Progenitor cell of endocrine pancreas (in vitro differentiated cells): ENCODE data around the gene CPNE6. TPM values are rescaled to one million over a fixed set of nuclear protein-coding genes. Genes with fewer than 3 reads are reported as not detected.

Experiments
- DNase-seq: peaks from one replicate; pipeline ENCODE4 v3.0.0; 2021; ENCODE audit warnings: low spot score; ENCODE audit not compliant: unreplicated experiment
- H3K27ac Mint-ChIP-seq: 2 replicates; pipeline ENCODE4 v1.8.0; 2021; ENCODE audit warnings: mild to moderate bottlenecking, moderate library complexity, mixed read lengths
- H3K27me3 Mint-ChIP-seq: 2 replicates; pipeline ENCODE4 v1.8.0; 2021; ENCODE audit warnings: mixed read lengths
- H3K36me3 Mint-ChIP-seq: 2 replicates; pipeline ENCODE4 v1.8.0; 2022; ENCODE audit warnings: mixed read lengths; ENCODE audit not compliant: insufficient read depth
- H3K4me1 Mint-ChIP-seq: 2 replicates; pipeline ENCODE4 v1.8.0; 2021; ENCODE audit warnings: low read depth, mixed read lengths
- H3K4me3 Mint-ChIP-seq: 2 replicates; pipeline ENCODE4 v1.8.0; 2021; ENCODE audit warnings: low read depth, mild to moderate bottlenecking, moderate library complexity, mixed read lengths
- H3K9me3 Mint-ChIP-seq: 2 replicates; pipeline ENCODE4 v1.8.0; 2021; ENCODE audit warnings: low read depth, mixed read lengths
- total RNA-seq: library from RNA; stranded (reverse); gene quantifications from 2 replicates; pipeline ENCODE4 v1.2.1, GENCODE V29; 2021
- TF ChIP-seq, protein P1 (sequence below): fragments of 200-600 bp; sonication (generic); IDR thresholded peaks from one replicate; pipeline ENCODE4 v1.5.0; 2021; ENCODE audit warnings: antibody characterized with exemption, mild to moderate bottlenecking; ENCODE audit not compliant: unreplicated experiment

Gene CPNE6
- total RNA-seq, 1 donor from 2014 or later = not detected

DNA sequence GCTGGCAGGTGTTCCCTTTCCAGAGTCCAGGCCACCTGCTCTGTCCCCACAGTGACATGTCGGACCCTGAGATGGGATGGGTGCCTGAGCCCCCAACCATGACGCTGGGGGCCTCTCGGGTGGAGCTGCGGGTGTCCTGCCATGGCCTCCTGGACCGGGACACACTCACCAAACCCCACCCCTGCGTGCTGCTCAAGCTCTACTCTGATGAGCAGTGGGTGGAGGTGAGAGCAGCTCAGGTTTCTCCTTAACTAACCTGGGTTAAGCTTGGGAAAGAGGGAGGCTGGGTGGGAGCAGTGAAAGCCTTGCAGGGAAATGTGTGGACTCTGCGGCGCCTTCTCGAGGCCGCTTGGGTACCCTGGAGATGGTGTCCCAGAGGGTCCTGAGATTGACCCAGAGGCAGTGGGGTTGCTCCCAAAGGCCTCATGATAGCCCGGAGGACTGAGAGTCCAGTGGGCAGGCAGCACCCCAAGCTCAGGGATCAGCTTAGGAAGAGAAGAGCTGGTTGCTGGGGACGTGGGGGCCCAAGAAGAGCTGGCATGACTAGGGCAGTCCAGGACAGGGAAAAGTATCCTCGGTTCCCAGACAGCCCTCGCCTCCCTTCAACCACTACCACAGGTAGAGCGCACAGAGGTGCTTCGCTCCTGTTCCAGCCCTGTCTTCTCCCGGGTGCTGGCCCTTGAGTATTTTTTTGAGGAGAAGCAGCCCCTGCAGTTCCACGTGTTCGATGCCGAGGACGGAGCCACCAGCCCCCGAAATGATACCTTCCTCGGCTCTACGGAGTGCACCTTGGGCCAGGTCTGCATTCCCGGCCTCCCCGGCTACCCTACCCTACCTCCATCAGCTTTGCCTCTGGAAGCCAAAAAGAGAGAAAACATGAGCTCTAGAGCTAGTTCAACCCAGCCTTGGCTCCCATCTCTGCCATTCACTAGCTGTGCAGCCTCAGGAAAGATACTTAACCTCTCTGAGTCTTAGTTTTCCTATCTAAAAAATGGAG, 1.8 kb downstream of the CPNE6 start:
- no peaks in the 10 kb centered on the region for H3K4me1 Mint-ChIP-seq

DNA sequence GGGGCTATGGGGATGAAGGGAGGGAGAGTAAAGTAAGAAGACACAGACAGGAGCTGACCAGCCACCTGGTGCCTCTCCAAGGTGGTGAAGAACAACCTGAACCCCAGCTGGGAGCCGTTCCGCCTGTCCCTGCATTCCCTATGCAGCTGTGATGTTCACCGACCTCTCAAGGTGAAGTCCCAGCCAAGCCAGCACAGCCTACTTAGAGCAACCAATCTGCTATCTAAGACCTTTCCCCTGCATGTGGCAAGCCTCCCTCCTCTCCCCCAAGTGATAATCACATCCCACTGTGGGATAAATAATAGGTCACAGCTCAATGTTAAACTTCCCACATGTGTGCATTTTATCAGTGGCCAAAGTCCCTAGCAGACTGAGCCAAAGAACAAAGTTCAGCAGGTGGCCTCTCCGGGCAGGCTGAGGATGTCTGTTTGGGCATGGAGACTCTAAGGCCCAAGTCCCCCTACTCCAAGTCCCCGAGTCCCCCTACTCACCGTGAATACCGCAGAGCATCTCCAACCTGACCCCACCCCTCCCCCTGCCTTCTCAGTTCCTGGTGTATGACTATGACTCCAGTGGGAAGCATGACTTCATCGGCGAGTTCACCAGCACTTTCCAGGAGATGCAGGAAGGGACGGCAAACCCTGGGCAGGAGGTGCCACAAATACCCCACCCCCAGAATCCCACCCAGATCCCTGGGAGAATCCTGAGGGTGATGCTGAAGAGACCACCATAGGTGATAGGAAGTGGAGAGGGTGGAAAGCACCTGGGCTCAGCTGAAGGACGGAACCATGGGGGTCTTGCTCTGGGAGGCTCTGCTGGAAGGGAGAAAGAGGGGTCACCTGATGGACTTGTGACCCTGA, 3.5 kb downstream of the CPNE6 start:
- H3K36me3 Mint-ChIP-seq = no peaks in the 10 kb centered on the region
- peaks cover 18% of the 10 kb centered on the region for H3K27me3 Mint-ChIP-seq
- H3K27ac Mint-ChIP-seq = no peak overlapping the region
- no peak for DNase-seq
- TF ChIP-seq, protein P1, sequence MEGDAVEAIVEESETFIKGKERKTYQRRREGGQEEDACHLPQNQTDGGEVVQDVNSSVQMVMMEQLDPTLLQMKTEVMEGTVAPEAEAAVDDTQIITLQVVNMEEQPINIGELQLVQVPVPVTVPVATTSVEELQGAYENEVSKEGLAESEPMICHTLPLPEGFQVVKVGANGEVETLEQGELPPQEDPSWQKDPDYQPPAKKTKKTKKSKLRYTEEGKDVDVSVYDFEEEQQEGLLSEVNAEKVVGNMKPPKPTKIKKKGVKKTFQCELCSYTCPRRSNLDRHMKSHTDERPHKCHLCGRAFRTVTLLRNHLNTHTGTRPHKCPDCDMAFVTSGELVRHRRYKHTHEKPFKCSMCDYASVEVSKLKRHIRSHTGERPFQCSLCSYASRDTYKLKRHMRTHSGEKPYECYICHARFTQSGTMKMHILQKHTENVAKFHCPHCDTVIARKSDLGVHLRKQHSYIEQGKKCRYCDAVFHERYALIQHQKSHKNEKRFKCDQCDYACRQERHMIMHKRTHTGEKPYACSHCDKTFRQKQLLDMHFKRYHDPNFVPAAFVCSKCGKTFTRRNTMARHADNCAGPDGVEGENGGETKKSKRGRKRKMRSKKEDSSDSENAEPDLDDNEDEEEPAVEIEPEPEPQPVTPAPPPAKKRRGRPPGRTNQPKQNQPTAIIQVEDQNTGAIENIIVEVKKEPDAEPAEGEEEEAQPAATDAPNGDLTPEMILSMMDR = no peak
- H3K9me3 Mint-ChIP-seq = no peaks in the 10 kb centered on the region
- H3K4me1 Mint-ChIP-seq = no peaks in the 10 kb centered on the region
- H3K4me3 Mint-ChIP-seq = no peak overlapping the region

More for the DNA sequence above, 1.8 kb downstream of the CPNE6 start:
- no peak overlapping the region for H3K4me3 Mint-ChIP-seq
- TF ChIP-seq, protein P1 = no peak
- H3K36me3 Mint-ChIP-seq = no peaks in the 10 kb centered on the region
- DNase-seq = no peak
- no peaks in the 10 kb centered on the region for H3K9me3 Mint-ChIP-seq
- H3K27ac Mint-ChIP-seq = no peak overlapping the region
- H3K27me3 Mint-ChIP-seq = peaks cover 13% of the 10 kb centered on the region

DNA sequence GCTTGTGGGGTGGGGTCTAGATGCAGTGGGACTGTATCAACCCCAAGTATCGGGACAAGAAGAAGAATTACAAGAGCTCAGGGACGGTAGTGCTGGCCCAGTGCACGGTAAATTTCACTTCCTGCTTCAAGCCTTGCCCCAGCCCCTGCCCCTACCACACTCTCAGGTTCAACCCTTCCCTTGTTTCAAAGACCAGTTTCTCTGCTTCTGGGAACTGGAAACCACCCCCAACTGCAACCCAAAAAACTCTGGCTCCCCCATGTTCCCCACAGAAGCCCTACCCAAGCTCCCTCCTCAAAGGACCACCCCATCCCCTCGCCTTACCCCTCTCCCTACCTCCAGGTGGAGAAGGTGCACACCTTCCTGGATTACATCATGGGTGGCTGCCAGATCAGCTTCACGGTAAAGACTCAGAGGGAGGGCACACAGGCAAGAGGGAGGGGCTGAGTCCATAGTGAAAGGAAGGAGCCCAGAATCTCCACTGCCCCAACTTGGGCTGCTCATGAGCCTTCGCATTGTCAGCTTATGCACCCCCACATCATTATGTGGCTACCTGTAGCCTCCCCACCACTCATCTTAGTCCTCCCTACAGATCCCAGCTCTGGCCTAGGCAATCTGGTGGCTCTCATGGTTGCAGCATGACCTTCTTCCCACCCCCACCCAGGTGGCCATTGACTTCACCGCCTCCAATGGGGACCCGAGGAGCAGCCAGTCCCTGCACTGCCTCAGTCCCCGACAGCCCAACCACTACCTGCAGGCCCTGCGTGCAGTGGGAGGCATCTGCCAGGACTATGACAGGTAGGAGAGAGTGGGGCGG, 4.3 kb downstream of the CPNE6 start:
- Mint-ChIP-seq H3K27ac (no peak overlapping the region), H3K27me3 (peaks cover 22% of the 10 kb centered on the region), H3K9me3 (no peaks in the 10 kb centered on the region), H3K4me3 (no peak overlapping the region), H3K36me3 (no peaks in the 10 kb centered on the region), H3K4me1 (peaks cover 2% of the 10 kb centered on the region)
- DNase-seq = no peak
- TF ChIP-seq, protein P1 = no peak

DNA sequence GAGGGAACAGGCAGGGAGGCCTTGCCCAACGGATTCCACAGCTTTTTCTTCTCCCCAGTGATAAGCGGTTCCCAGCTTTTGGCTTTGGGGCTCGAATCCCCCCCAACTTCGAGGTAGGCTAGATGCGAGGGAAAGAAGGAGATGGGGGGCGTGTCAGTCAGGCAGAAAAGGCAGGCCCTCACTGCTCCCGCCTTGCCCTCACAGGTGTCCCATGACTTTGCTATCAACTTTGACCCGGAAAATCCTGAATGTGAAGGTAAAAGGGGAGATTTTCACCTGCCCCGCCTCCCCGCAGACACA, 4.9 kb downstream of the CPNE6 start:
- TF ChIP-seq, protein P1 = no peak
- no peak overlapping the region for H3K4me3 Mint-ChIP-seq
- DNase-seq = no peak

More for the DNA sequence above, 4.9 kb downstream of the CPNE6 start:
- no peak overlapping the region for H3K27ac Mint-ChIP-seq
- H3K36me3 Mint-ChIP-seq = no peaks in the 10 kb centered on the region
- H3K4me1 Mint-ChIP-seq = peaks cover 2% of the 10 kb centered on the region
- no peaks in the 10 kb centered on the region for H3K9me3 Mint-ChIP-seq
- H3K27me3 Mint-ChIP-seq = peaks cover 18% of the 10 kb centered on the region
